Measurements from ENCODE around the gene TUBB4A. TPM values are rescaled to one million over a fixed set of nuclear protein-coding genes. Genes with fewer than 3 reads are reported as not detected.

The TUBB4A gene
- total RNA-seq, 1 experiment from 2014 or later: not detected

GRCh38 chr19:6535558-6536137 is 33.5 kb upstream of the TUBB4A start:
- CTCF ChIA-PET: no interaction called here
- Histone ChIP-seq H2AFZ (no peak overlapping the region), H3F3A (ENCODE audit: insufficient read depth, low read depth) (peaks cover 22% of the 10 kb centered on the region), H3K79me2 (ENCODE audit: low read depth) (peaks cover 10% of the 10 kb centered on the region), H3K27ac (no peak overlapping the region), H3K4me2 (no peak overlapping the region), H3K9me2 (ENCODE audit: insufficient read depth) (no peaks in the 10 kb centered on the region), H3K36me3 (ENCODE audit: low read depth) (no peaks in the 10 kb centered on the region), H4K20me1 (ENCODE audit: insufficient read depth) (no peaks in the 10 kb centered on the region), H3K4me1 (replicated peaks; ENCODE audit: insufficient read depth) (peaks cover 13% of the 10 kb centered on the region), H3K9me3 (ENCODE audit: insufficient read depth, low read depth) (no peaks in the 10 kb centered on the region), H3K27me3 (ENCODE audit: insufficient read depth, low read depth) (no peaks in the 10 kb centered on the region), H3K4me3 (no peak overlapping the region)
- POLR2A ChIA-PET (ENCODE audit: unreplicated experiment): no interaction called here
- no TSS peak for BruUV-seq (replicated peaks)
- intact Hi-C loops (cut with micrococcal nuclease; ENCODE audit: unreplicated experiment): no loop called here
- no peak for DNase-seq
- no peak for TF ChIP-seq CTCF (conservative IDR thresholded peaks at IDR 0.05)
- no peak for TF ChIP-seq EZH2 (IDR thresholded peaks at IDR 0.05; ENCODE audit: low read depth)

GRCh38 chr19:6534451-6535093 is 32.5 kb upstream of the TUBB4A start:
- Histone ChIP-seq H3K27ac (no peak overlapping the region), H3F3A (ENCODE audit: insufficient read depth, low read depth) (peaks cover 22% of the 10 kb centered on the region), H3K27me3 (ENCODE audit: insufficient read depth, low read depth) (no peaks in the 10 kb centered on the region), H4K20me1 (ENCODE audit: insufficient read depth) (no peaks in the 10 kb centered on the region), H3K4me3 (no peak overlapping the region), H3K9me2 (ENCODE audit: insufficient read depth) (no peaks in the 10 kb centered on the region), H3K79me2 (ENCODE audit: low read depth) (peaks cover 15% of the 10 kb centered on the region), H3K9me3 (ENCODE audit: insufficient read depth, low read depth) (no peaks in the 10 kb centered on the region), H2AFZ (no peak overlapping the region), H3K4me2 (no peak overlapping the region), H3K4me1 (replicated peaks; ENCODE audit: insufficient read depth) (peaks cover 17% of the 10 kb centered on the region), H3K36me3 (ENCODE audit: low read depth) (no peaks in the 10 kb centered on the region)
- TF ChIP-seq EZH2 (IDR thresholded peaks at IDR 0.05; ENCODE audit: low read depth) (no peak), CTCF (conservative IDR thresholded peaks at IDR 0.05) (no peak)
- CTCF ChIA-PET: no interaction called here
- no peak for DNase-seq
- no TSS peak for BruUV-seq (replicated peaks)
- intact Hi-C loops (cut with micrococcal nuclease; ENCODE audit: unreplicated experiment): no loop called here
- POLR2A ChIA-PET (ENCODE audit: unreplicated experiment): interaction anchor here (0.6 kb wide), 1 partner anchor 173 kb away, joined by 3 read pairs; no protein-coding TSS in a partner anchor

GRCh38 chr19:6533746-6534418 is 31.8 kb upstream of the TUBB4A start:
- Histone ChIP-seq H3K27ac (no peak overlapping the region), H3K4me3 (no peak overlapping the region), H3K79me2 (ENCODE audit: low read depth) (peaks cover 15% of the 10 kb centered on the region), H3K9me2 (ENCODE audit: insufficient read depth) (no peaks in the 10 kb centered on the region), H3K36me3 (ENCODE audit: low read depth) (no peaks in the 10 kb centered on the region), H2AFZ (no peak overlapping the region), H3K4me2 (no peak overlapping the region), H4K20me1 (ENCODE audit: insufficient read depth) (no peaks in the 10 kb centered on the region), H3F3A (ENCODE audit: insufficient read depth, low read depth) (peaks cover 18% of the 10 kb centered on the region), H3K9me3 (ENCODE audit: insufficient read depth, low read depth) (no peaks in the 10 kb centered on the region), H3K27me3 (ENCODE audit: insufficient read depth, low read depth) (no peaks in the 10 kb centered on the region), H3K4me1 (replicated peaks; ENCODE audit: insufficient read depth) (peaks cover 16% of the 10 kb centered on the region)
- no TSS peak for BruUV-seq (replicated peaks)
- POLR2A ChIA-PET (ENCODE audit: unreplicated experiment): no interaction called here
- CTCF ChIA-PET: no interaction called here
- TF ChIP-seq CTCF (conservative IDR thresholded peaks at IDR 0.05): no peak
- TF ChIP-seq EZH2 (IDR thresholded peaks at IDR 0.05; ENCODE audit: low read depth): no peak
- intact Hi-C loops (cut with micrococcal nuclease; ENCODE audit: unreplicated experiment): no loop called here
- no peak for DNase-seq
